Measurements from ENCODE around the gene NAPSA. TPM values are rescaled to one million over a fixed set of nuclear protein-coding genes. Genes with fewer than 3 reads are reported as not detected.
"Not testable (repeated sequence)": the region's sequence is repeated elsewhere in the genome, so short reads cannot be mapped to it uniquely, and the experiment has no call there.

Gene NAPSA
- 0.32 TPM for total RNA-seq
- long read RNA-seq: 0 reads

- ATAC-seq (no peak), DNase-seq (no peak)
- intact Hi-C loops (cut with micrococcal nuclease): no loop called here
Measured at GRCh38 chr19:50365434-50366306, at the start of gene NAPSA. NAPSA (minus strand) TSS chr19:50365639; CDS start chr19:50365621, 18 bp downstream.

DNA sequence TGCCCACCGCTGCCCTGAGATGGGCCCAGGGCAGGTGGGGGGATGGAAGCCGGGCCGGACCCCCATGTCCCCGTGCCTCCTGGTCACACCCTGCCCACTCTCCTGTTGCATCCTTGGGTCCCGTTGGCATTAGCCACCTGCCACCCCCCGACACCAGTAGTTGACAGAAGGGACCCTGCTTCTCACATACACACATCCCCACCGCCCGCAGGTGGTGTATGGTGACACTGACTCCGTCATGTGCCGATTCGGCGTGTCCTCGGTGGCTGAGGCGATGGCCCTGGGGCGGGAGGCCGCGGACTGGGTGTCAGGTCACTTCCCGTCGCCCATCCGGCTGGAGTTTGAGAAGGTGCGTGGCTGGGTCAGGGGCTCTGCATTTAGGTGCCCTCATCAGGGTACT, 48.1 kb upstream of the NAPSA start:
- intact Hi-C loops (cut with micrococcal nuclease): no loop called here
- no peak for DNase-seq
- ATAC-seq: no peak

DNA sequence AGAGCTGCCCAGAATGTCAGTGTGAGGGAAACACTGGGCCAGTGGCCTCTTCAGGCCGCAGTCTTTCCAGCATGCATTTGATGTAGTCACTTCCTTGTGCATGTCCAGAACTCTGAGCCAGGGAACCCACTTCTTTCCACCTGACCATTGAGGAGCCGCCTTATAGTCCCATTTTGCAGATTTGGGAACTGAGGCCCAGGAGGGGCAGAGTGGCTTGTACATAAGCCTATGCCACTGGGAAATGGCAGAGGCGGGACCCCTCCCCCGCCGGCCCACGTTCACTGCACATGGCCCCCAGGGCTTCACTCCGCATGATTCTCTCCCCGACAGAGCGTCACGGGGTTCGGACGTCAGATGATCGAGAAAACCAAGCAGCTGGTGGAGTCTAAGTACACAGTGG, 47.7 kb upstream of the NAPSA start:
- ATAC-seq: no peak

GRCh38 chr19:50412419-50412818, 47.0 kb upstream of the NAPSA start:
- intact Hi-C loops (cut with micrococcal nuclease): no loop called here
- DNase-seq (no peak), ATAC-seq (no peak)

More for the DNA sequence above, 47.7 kb upstream of the NAPSA start:
- intact Hi-C loops (cut with micrococcal nuclease): no loop called here
- DNase-seq: no peak

- no peak for DNase-seq
- intact Hi-C loops (cut with micrococcal nuclease): no loop called here
- ATAC-seq: no peak
Measured at GRCh38 chr19:50410109-50410508, 44.7 kb upstream of the NAPSA start.

DNA sequence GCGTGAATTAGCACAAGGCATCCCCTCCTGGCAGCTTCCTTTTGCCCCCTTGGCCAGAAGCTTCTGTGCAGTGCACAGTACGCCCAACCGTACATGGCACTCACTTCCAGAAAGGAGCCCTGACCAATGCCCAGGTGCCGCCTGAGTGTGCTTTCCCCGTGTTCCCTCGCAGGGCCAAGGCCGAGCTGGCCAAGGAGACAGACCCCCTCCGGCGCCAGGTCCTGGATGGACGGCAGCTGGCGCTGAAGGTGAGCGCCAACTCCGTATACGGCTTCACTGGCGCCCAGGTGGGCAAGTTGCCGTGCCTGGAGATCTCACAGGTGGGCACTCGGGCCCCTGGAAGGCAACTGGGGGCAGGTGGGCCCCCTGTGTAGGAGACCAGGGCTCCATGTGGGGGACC, 43.9 kb upstream of the NAPSA start:
- ATAC-seq (no peak), DNase-seq (no peak)
- intact Hi-C loops (cut with micrococcal nuclease): no loop called here

DNA sequence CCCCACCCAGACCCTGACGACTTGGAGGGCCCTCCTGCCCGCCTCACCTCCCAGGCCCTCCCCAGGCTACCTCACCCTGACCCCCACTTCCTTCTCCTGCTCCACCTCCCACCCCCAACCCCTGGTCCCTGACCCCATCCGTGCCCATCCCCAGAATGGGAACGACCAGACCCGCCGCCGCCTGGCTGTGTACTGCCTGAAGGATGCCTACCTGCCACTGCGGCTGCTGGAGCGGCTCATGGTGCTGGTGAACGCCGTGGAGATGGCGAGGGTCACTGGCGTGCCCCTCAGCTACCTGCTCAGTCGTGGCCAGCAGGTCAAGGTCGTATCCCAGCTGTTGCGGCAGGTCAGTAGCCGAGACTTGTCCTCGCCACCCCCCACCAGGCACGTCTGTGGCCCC, 41.4 kb upstream of the NAPSA start:
- DNase-seq (no peak), ATAC-seq (no peak)
- intact Hi-C loops (cut with micrococcal nuclease): no loop called here

DNA sequence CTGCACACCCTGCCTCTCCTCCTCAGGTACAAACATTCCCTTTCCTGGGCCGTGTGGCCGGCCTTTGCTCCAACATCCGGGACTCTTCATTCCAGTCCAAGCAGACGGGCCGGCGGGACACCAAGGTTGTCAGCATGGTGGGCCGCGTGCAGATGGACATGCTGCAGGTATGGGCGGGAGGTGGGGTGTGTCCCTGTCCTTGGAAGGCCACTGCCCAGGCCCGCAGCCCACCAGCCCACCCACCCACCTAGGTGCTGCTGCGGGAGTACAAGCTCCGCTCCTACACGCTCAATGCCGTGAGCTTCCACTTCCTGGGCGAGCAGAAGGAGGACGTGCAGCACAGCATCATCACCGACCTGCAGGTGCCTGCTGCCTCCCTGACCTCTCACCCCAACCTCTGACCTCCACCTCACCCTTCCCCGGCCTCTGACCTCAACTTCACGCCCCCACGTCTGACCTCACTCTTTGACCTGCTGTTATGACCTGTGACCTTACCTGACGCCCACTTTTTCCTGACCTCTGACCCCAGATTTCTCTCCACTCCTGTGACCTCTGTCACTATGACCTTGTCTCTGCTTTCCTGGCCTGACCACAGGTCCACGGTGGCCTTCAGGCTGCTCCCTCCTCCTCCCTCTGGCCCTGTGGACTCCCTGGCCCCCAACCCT, 40.8 kb upstream of the NAPSA start:
- intact Hi-C loops (cut with micrococcal nuclease): no loop called here
- ATAC-seq: no peak

DNA sequence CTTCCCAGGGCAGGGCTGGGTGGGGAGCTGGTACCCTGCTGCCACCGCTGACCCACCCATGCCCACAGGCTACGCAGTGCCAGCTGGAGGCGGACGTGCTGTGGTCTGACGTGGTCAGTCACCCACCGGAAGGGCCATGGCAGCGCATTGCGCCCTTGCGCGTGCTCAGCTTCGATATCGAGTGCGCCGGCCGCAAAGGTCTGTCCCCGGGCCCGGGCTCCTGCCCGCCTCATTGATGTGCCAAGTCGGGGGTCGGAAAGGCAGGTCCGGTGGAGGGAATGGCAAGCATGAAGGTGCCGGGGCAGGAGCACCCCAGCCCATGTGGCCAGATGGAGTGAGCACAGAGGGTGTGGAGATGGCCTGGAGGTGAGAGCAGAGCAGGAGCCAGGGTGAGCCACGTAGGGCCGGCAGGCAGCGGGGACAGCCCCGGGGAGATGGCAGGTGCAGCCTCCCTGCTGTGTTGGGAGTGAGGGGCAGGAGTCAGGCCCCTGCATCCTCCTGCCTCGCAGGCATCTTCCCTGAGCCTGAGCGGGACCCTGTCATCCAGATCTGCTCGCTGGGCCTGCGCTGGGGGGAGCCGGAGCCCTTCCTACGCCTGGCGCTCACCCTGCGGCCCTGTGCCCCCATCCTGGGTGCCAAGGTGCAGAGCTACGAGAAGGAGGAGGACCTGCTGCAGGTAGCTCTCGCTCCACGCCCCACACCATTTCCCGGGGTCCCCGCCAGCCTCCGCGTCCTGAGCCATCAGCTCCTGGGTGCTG, 37.3 kb upstream of the NAPSA start:
- intact Hi-C loops (cut with micrococcal nuclease): no loop called here
- ATAC-seq: no peak
- no peak for DNase-seq

More for the DNA sequence above, 40.8 kb upstream of the NAPSA start:
- DNase-seq: no peak

- intact Hi-C loops (cut with micrococcal nuclease): no loop called here
- no peak for DNase-seq
- ATAC-seq: no peak
Measured at GRCh38 chr19:50401605-50402450, 36.4 kb upstream of the NAPSA start.

- DNase-seq: no peak
- ATAC-seq: no peak
- intact Hi-C loops (cut with micrococcal nuclease): no loop called here
Measured at GRCh38 chr19:50399368-50399745, 33.9 kb upstream of the NAPSA start.

GRCh38 chr19:50398675-50399367, 33.4 kb upstream of the NAPSA start:
- ATAC-seq: no peak
- intact Hi-C loops (cut with micrococcal nuclease): no loop called here

GRCh38 chr19:50394017-50394416, 28.6 kb upstream of the NAPSA start:
- DNase-seq (no peak), ATAC-seq (no peak)
- intact Hi-C loops (cut with micrococcal nuclease): no loop called here

More at GRCh38 chr19:50398675-50399367, 33.4 kb upstream of the NAPSA start:
- no peak for DNase-seq

- intact Hi-C loops (cut with micrococcal nuclease): no loop called here
- no peak for ATAC-seq
- no peak for DNase-seq
Measured at GRCh38 chr19:50393589-50393988, 28.1 kb upstream of the NAPSA start.

DNA sequence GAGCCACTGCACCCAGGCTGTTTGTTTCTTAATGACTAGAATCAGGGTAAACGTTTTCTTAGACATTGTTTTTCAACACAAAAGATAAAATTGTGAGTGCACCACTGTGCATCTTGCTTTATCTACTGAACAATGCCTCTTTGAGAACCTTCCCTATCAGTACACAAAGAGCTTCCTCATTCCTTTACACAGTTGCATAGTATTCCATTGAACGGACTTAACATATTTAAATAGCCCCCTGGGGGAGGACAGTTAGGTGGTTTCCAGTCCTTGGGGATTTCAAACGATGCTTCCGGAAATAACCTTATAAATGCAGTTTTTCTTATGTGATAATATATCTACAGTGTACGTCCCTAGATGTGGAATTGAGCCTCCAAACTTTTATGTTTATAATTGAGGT, 27.3 kb upstream of the NAPSA start:
- DNase-seq: no peak
- ATAC-seq: no peak
- intact Hi-C loops (cut with micrococcal nuclease): no loop called here

- ATAC-seq; DNase-seq; intact Hi-C loops (cut with micrococcal nuclease): not testable (repeated sequence)
Measured at GRCh38 chr19:50390952-50391351, 25.5 kb upstream of the NAPSA start.

GRCh38 chr19:50390295-50390694, 24.9 kb upstream of the NAPSA start:
- ATAC-seq; intact Hi-C loops (cut with micrococcal nuclease); DNase-seq: not testable (repeated sequence)

- intact Hi-C loops (cut with micrococcal nuclease): no loop called here
- no peak for DNase-seq
- ATAC-seq: no peak
Measured at GRCh38 chr19:50387868-50388245, 22.4 kb upstream of the NAPSA start.
